GM18867 (cell line): ENCODE data around the gene BCDIN3D.
"Not testable (repeated sequence)": the region's sequence is repeated elsewhere in the genome, so short reads cannot be mapped to it uniquely, and the experiment has no call there.

ENCODE experiments used
- ATAC-seq: cut with Tn5 transposase; IDR thresholded peaks from one replicate; pipeline ENCODE4 v1.9.1; 2021; ENCODE audit warnings: mild to moderate bottlenecking, moderate library complexity; ENCODE audit not compliant: unreplicated experiment

BCDIN3D gene

DNA sequence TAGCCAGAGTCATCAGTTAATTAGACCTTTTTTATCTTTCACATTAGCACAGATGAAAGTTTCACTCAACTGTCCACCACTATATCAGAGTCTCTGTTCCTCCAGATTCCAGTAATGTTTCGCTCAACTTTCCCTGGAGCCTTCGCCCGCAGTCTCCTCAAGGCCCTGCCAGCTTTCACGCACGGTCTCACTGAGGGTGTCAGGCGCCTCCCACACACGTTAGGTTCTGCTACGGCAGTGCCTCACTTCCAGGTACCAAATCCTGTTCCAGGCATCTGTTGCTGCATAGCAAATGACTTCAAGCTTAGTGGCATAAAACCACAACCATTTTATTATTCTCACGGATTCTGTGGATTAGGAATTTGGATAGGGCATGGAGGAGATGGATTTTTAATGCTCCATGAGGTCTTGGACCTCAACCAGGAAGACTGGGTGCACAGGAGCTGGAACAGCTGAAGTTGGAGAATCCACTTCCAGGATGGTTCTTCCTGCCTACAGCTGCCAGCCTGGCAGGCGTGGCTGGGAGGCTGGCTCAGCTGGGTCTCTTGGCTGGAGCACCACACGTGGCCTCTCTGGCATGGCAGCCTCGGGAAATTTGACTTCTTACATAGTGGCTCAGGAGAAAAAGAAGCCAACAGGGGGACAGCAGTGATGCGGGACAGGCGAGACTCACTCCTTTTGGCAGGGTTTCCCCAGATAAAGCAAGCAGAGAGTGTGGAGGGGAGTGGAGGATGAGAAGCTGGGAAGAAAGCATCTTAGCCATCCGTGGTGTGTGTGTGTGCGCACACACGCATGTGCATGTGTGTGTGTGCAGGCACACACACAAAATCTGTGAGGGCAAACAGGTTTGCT lies 21.3 kb upstream of the BCDIN3D start:
- ATAC-seq, result no peak

DNA sequence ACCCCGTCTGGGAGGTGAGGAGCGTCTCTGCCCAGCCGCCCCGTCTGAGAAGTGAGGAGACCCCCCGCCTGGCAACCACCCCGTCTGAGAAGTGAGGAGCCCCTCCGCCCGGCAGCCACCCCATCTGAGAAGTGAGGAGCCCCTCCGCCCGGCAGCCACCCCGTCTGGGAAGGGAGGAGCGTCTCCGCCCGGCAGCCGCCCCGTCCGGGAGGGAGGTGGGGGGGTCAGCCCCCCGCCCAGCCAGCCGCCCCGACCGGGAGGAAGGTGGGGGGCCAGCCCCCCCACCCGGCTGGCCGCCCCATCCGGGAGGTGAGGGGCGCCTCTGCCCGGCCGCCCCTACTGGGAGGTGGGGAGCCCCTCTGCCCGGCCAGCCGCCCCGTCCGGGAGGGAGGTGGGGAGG lies 18.0 kb upstream of the BCDIN3D start:
- ATAC-seq, result not testable (repeated sequence)

DNA sequence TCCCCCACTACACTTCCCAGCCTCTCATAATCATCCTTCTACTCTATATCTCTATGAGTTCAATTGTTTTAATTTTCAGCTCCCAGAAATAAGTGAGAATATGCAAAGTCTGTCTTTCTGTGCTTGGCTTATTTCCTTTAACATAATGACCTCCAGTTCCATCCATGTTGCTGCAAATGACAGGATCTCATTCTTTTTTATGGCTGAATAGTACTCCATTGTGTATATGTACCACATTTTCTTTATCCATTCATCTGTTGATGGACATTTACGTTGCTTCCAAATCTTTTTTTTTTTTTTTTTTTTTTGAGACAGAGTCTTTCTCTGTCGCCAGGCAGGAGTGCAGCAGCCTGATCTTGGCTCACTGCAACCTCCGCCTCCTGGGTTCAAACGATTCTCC lies 13.0 kb upstream of the BCDIN3D start:
- ATAC-seq, result not testable (repeated sequence)

DNA sequence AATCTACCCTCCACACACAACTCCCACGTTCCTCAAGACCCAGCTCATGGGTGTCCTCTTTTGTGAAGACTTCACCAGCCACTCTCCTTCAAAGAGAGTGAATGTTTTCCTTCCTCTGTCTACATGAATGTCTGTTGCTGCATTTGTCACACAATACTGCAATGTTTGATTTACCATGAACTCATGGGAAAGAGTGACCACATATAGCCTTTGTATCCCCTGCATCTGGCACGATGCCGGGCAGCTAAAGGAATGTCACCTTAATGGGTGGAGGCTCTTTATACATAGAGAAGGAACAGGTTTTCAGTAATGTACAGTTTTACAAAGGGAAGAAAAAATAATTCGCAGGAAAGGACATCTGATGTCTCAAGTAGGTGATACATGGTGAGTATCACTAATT lies 12.1 kb upstream of the BCDIN3D start:
- no peak for ATAC-seq

DNA sequence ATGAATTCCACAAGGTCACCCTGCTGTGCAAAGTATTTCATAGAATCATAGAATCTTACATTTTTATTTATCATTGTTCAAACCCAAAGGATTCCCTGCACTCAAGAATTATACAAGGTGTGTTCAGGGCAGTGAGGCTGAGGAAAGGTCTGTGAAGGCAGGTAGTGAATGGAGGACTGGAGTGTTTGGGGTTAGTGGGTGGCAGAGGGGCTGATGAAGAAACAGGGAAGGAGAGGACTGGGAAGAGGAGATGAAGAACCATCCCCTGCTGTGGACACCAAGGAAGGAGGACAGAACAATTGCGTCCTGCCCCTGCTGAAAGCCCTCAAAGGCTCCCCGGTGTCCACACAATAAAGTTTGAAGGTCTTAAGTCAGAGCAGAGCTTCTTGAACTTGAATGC lies 10.8 kb upstream of the BCDIN3D start:
- ATAC-seq, result no peak

DNA sequence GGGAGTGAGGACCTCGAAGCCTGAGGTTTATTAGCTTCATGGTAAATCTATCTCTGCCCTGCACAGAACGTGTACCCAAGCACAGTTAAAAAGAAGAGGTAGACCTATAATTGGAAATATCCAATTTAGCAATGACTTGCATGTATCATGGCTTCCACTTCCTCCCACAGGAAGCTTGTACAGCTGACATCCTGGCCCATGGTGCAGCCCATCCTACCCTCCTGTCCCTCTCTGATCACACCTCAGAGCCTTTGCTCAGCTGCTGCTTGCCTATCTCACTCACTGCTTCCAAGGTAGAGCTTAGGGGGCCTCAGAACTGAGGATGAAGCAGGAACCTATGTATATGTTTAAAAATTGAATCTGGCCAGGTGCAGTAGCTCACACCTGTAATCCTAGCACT lies 4.3 kb upstream of the BCDIN3D start:
- no peak for ATAC-seq

DNA sequence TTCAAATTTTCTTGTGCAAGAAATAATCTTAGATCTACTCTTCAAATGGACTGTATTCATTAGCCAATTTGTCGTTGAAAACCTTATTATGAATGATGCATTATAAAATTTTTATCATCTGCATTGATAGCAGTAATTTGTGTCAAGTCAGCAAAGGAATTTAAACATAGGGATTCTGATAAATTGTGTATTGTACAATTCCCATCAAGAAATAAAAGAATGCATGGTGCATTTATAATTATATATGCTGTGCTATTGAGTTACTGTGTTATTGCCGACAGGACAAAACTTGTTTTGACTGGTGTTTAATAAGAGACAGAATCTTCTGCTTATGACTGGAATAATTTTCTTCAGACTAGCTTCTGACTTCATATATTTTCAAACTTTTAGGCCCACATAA lies 3.1 kb upstream of the BCDIN3D start:
- ATAC-seq, result no peak

DNA sequence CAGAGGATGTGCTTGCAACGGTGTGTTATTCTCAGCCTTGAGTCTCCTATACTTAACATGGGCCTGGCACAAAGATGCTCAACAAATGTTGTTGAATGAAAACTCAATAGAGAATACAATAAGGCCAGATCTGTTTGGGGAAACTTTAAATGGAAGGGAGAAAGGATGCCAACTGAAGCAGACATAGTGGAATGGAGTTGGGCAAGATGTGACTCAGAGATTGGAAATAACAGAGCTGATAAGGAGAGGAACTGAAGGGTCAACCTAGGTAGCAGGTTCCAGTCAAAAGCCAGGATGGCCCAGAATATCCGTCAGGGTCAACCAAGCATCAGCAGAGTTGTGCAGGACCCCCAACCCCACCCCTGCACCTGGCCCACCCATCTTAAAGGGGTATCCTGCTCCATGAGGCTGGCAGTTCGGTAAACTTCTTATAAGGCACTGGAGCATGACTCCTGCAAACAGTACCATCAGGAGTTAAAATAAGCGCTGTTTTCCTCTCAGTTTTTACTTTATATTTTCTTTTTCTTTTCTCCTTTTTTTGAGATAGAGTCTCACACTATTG lies 1.1 kb upstream of the BCDIN3D start:
- ATAC-seq, result no peak

DNA sequence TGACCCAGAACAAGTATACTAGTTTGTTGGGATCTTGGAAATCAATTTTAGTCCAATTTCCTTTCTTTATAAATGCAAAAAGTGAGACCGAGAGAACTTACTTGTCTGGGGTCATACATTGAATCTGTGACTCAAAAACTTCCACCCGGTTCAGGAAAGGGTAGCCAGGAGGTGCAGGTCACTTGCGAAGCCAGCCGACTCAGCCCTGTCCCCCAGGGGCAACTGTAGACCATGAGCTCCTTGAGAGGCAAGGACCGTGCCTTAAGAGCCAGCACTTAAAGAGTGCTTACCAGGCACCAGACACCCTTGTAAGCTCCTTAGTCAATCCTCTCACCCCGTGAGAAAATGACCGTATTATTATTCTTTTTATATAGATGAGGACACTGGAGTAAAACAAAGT lies 505 bp upstream of the BCDIN3D start:
- no peak for ATAC-seq

DNA sequence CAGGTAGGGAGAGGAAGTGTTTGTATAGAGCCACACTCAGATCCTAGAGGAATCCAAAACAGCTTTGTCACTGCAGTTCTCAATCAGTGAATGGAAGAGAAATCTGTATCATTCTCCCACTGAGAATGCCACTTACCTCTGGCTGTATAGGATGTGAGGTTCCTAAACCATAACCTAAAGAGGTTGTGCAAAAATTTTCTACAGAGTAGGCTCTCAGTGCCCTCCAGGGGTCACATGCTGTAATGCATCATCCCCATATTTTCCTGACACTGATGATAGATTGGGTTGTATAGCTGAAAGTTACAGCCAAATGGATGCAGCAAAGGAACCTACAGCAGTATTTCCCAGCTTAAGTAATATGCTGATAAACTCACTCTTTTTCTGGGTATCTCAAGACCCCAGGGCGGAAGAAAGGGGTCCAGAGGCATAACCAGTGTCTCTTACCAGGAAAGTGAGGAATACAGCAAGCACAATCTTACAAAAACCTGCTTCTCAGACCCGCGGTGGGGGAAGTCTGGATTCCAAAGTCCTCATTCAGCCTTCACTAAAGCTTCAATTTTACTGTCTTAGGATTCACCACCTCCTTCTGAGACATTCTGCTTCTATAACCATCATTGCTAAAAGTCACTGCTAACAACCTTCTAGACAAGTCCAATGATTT lies 3.8 kb downstream of the BCDIN3D start:
- no peak for ATAC-seq

DNA sequence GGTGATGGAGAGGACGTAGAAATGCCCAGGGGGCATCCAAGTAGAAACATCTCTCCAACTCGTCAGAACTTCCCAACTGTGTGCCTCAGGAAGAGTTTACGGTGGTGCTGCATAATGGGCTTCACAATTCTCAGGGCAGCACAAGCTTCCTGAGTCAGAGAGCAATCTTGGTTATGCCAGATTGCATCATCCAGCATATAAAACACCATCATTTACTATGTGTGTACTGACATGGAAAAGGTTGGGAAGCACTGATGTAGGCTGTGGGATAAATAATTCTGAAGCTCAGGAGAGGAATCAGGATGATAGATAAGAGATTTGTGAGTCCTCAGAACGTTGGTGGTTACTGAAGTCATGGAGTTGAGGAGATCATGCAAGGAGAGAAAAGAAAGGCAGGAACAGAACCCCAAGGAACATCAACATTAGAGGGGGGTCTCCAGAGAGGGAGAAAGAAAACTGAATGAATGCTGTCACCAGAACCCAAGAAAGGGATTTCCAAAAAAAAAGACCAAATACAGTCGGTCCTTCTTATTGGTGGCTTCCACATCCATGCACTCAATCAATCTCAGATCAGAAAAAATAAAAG lies 10.0 kb downstream of the BCDIN3D start:
- no peak for ATAC-seq

DNA sequence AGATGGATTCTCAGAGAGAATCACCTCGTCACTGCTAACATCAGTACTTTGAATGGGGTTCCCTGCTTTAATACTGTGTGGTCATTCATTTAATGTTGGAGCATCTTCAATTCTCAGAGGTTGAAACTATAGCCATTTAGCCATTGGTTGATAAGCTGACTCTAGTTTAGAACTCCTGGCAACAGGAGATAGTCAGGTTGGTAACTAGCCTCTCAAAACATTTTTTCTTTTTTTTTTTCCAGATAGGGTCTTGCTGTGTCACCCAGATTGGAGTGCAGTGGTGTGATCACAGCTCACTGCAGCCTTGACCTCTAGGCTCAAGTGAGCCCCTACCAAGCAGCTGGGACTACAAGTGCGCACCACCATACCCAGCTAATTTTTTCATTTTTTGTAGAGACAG lies 11.2 kb downstream of the BCDIN3D start:
- ATAC-seq, result no peak

DNA sequence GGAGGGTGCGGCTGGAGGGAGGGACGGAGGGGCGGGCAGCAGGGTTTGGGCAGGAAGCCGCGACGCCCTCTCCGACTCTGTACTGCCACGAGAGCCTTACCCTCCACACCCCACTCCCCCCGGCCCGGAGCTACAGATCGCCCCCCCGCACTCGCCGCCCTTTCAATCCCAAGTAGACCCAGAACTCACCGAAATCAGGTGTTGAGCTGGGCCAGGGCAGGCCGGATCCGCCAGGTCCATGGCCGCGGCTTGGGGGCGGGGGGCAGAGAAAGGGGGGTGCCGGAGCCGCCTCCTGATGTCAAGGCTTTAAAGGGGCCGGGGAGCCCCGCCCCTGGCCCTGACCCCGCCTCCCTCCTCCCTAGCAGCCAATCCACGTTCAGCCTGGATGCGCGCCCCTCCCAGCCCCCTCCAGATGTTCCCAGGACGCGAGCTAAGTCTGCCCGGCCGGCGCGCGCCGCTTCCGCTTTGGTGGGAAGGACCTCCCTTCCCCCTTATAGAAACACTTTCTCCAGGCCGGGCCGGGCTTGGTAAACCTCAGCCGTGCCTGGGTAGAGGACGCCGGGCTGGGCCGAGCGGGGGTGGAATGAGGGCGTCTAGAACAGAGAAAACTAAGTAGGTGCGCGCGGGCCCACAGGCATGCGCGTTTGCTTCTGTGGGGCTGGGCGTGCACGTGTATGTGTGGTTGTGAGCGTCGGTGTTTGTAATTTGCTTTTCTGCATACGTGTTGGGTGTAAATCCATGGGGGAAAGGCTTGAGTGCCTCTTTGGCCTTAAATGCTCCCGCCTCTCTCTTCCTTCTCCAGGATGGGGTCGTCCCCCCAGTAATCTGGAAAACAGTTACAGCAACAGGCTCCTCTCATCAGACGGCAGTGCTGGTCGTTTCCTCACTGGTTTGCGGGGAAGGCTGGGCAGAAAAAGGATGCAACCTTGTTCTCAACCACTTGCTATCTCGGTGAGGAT lies 14.5 kb downstream of the BCDIN3D start, which contains the start of gene NCKAP5L:
TSS of gene NCKAP5L (minus strand) at position 281 of the 959 bp plus-strand sequence. CDS start 24,369 bp downstream, outside the sequence.
- peak; percentile 88 for ATAC-seq

DNA sequence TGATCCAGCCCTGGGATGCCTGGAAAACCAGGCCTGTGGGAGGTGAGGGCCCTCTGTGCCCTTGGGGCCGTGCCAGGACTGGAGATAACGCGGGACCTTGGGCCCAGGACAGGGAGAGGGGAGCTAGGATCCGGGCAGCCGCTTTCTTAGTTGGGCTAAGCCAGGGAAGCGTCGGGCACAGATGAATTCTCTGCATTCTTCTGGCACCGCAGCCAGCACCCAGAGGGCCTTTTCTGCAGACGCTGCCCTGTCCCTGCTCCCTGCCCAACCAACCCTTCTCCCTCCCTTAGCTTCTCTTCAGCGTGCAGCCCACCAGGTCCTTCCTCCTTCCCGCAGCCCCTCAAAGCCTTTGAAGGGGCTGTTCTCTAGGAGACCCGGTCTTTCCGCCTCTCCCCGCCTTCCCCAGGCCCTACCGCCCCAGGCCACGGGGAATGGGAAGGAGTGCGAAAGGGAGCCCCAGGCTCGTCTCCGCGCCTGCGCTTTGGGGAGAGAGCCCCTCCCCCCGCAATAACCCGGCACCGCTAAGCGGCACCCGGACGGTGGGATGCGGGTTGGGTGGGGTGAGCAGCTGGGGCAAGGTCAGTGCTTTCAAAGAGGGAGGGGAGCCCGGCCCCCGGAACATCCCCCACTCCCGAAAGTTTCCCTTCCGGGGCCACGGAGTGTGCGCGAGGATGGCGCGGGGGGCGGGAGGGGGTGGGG lies 15.4 kb downstream of the BCDIN3D start:
- no peak for ATAC-seq

DNA sequence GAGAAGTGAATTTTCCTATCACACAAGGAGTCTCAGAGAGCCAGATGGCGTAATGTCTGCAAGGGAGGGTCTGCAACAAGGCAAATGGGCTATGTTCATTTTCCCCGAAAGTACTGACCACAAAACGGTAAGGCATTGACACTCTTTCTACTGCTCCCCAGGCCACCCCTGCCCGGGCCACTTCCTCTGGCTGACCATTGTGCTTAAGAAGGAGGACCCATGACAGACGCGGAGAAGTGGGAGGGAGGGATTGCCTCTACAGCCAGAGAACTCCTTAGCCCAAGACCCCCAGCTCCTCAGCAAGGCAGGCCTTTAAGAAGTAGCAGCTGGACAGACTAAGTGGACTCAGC lies 15.9 kb downstream of the BCDIN3D start:
- no peak for ATAC-seq

DNA sequence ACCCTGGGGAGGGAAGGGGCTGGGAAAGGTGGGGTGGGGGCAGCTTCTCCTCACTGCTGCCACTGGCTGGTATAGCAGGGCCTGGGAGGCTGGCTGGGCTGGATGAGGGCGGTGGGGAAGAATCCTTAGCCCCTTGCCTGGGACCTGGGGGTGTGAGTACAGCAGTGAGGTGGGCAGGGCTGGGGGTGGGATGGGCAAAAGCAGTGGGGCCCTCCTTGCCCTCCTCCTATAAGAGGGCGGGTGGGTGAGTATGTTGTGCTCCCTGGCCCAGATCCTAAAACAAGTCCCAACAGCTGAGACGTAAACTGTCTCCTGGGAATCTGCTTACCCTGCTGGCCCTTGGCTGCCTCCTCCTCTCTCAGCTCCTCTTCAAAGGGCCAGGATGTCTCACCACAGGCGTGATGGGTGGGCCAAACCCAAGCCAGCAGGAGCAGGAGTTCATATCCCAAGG lies 16.9 kb downstream of the BCDIN3D start:
- no peak for ATAC-seq

DNA sequence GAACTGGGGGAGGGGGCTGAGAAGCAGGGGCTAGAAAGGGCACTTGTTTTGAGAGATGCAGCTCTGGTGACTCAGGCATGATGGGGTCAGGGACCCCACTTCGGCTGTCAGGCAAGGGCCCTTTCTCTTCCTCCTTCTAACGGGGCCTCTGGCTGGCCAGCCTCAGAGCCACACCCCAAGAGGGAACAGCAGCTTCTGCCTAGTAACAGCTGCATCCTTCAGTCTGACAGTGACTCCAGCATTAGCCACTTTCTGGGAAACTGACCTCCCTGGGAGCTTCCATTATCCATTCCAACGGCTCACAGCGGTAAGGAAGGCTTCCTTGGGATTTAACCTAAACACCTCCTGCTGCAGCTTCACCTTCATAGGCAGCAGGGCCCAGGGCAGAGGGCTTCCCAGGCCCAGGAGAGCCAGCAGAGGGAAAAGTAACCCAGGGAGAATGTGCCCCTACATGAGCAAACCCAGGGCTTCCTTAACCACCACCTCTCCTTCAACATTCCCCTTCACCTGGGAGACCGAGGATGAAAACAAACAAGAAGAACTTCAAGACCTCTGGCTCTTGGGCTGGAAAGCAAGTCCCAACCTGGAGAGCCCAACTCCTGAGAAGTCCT lies 17.4 kb downstream of the BCDIN3D start:
- no peak for ATAC-seq

DNA sequence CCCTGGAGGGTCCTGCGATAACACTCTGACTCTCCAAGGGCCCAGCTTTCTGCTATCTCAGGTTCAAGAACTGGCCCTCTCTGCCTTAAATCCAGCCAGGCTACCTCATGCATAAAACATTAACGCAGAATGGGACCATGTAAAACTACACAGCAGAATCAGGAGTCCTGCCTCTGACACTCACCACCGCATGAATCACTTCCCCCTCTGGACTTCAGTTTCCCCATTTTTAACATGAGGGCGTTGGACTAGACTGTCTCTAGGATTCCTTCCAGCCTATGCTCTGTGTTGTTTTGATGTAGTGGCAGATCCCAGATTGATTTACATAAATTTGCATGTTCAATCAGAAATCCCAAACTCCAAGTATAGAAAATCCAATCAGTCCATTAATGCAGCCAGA lies 18.0 kb downstream of the BCDIN3D start:
- no peak for ATAC-seq

DNA sequence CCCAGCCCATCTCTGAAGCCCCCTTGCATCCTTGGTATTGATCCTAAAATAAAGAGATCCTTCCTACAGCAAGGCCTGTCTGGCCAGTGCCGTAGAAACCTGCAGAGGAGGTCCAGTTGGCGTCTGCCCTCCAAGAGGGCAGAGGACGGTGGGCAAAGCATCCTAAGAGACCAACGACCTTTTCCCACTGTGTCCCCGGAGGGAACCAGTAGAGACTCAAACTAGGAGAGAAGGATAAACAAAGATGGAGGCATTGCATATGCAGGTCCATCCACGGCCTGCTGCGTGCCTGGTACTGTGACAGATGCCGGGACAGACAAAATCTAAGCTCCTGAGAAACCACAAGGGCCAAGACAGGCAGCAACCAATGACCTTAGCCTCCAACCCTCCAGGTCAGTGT lies 18.5 kb downstream of the BCDIN3D start:
- ATAC-seq, result no peak

DNA sequence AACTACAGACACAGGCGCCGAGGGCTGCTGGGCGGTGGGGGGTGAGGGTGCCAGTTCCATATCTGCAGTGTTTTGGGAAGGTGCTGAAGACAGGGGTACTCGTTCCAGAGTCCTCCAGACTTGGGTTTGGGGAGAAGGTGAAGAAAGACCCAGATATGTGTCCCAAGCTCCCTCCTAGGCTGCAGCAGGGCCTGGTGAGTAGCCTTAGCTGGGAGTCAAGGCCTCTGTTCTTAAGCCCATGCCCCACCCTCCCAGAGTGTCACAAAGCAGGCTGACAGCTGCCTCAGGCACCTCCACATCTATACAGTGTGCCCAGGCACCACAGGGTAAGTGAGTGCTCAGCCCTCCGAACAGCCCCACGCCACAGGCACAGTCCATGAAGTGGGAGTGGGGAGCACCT lies 19.0 kb downstream of the BCDIN3D start:
- ATAC-seq, result no peak
